Activated naive CD8-positive, alpha-beta T cell treated with anti-CD3 and anti-CD28 coated beads, Interleukin-2, amount 50 U/mL, for 24 hours (primary cell): ENCODE data around the gene CDA.

Experiments
- ATAC-seq: fragments of 150-1000 bp; cut with Tn5 transposase; one replicate; pipeline ENCODE4 v1.10.0; 2021
- DNase-seq: peaks from one replicate; pipeline ENCODE4 v3.0.0; 2021
- H3K27ac Mint-ChIP-seq: one replicate; pipeline ENCODE4 v1.8.0; 2021; ENCODE audit warnings: mild to moderate bottlenecking, mixed read lengths
- H3K27me3 Mint-ChIP-seq: one replicate; pipeline ENCODE4 v1.8.0; 2021; ENCODE audit warnings: mixed read lengths
- H3K36me3 Mint-ChIP-seq: one replicate; pipeline ENCODE4 v1.8.0; 2021; ENCODE audit warnings: low read depth, mixed read lengths
- H3K4me1 Mint-ChIP-seq: one replicate; pipeline ENCODE4 v1.8.0; 2021; ENCODE audit warnings: mixed read lengths
- H3K4me3 Mint-ChIP-seq: one replicate; pipeline ENCODE4 v1.8.0; 2021; ENCODE audit warnings: mild to moderate bottlenecking, moderate library complexity, mixed read lengths
- H3K9me3 Mint-ChIP-seq: one replicate; pipeline ENCODE4 v1.8.0; 2021; ENCODE audit warnings: mixed read lengths

CDA gene

GRCh38 chr1:20663969-20664715 is 75.2 kb downstream of the CDA start:
- Mint-ChIP-seq H3K4me3 (no peak overlapping the region), H3K4me1 (peaks cover 29% of the 10 kb centered on the region), H3K36me3 (peaks cover 11% of the 10 kb centered on the region), H3K27ac (peak overlapping the region; percentile 18), H3K27me3 (no peaks in the 10 kb centered on the region), H3K9me3 (no peaks in the 10 kb centered on the region)
- ATAC-seq (no peak), DNase-seq (no peak)

- Mint-ChIP-seq H3K36me3 (peaks cover 3% of the 10 kb centered on the region), H3K4me1 (peaks cover 14% of the 10 kb centered on the region), H3K9me3 (no peaks in the 10 kb centered on the region), H3K27me3 (no peaks in the 10 kb centered on the region), H3K4me3 (no peak overlapping the region), H3K27ac (no peak overlapping the region)
- ATAC-seq (no peak), DNase-seq (no peak)
These were observed 76.8 kb downstream of the CDA start for GRCh38 chr1:20665726-20666125.

GRCh38 chr1:20666146-20666545 is 77.2 kb downstream of the CDA start:
- H3K27me3 Mint-ChIP-seq, result no peaks in the 10 kb centered on the region
- no peaks in the 10 kb centered on the region for H3K9me3 Mint-ChIP-seq
- DNase-seq (no peak), ATAC-seq (no peak)
- H3K36me3 Mint-ChIP-seq, result peaks cover 1% of the 10 kb centered on the region
- no peak overlapping the region for H3K4me3 Mint-ChIP-seq
- no peak overlapping the region for H3K27ac Mint-ChIP-seq
- peaks cover 14% of the 10 kb centered on the region for H3K4me1 Mint-ChIP-seq

- Mint-ChIP-seq H3K4me1 (peaks cover 11% of the 10 kb centered on the region), H3K9me3 (no peaks in the 10 kb centered on the region), H3K4me3 (no peak overlapping the region), H3K27ac (no peak overlapping the region), H3K36me3 (no peaks in the 10 kb centered on the region), H3K27me3 (no peaks in the 10 kb centered on the region)
- DNase-seq (no peak), ATAC-seq (peak; percentile 78)
These were observed 77.9 kb downstream of the CDA start for GRCh38 chr1:20666804-20667203.
